Gastroesophageal sphincter (tissue), 3 donors: Measurements from ENCODE around the gene OR13J1.

Source experiments
- CTCF ChIP-seq, 4 experiments: fragments of 200-600 bp in 2 of 4; fragments of 450-650 bp in 2 of 4; sonication (generic) in 1 of 4; IDR thresholded peaks; one replicate each; pipeline ENCODE4 v1.5.1; 2017 to 2019; ENCODE audit warnings: antibody characterized with exemption in 4 of 4, mild to moderate bottlenecking in 2 of 4, moderate library complexity in 2 of 4
- POLR2A ChIP-seq, 2 donors: fragments of 450-650 bp; IDR thresholded peaks; one replicate each; pipeline ENCODE4 v1.6.1; 2017; ENCODE audit warnings: antibody characterized with exemption in 2 of 2, mild to moderate bottlenecking in 2 of 2, moderate library complexity in 1 of 2
- POLR2AphosphoS5 ChIP-seq: sonication (generic); formaldehyde crosslinking; IDR thresholded peaks from one replicate; pipeline ENCODE4 v1.6.1; 2017; ENCODE audit warnings: antibody characterized with exemption

- TF ChIP-seq CTCF (IDR thresholded peaks at IDR 0.05): no peak
- no peak for TF ChIP-seq POLR2A (IDR thresholded peaks at IDR 0.05)
- no peak for TF ChIP-seq POLR2AphosphoS5
Observed at GRCh38 chr9:35896570-35896969, 26.4 kb upstream of the OR13J1 start.
